Karpas-422 (cell line): ENCODE results near the gene HOXB7. TPM values are rescaled to one million over a fixed set of nuclear protein-coding genes. Genes with fewer than 3 reads are reported as not detected.

ENCODE experiments used
- DNase-seq: peaks from one replicate; pipeline ENCODE4 v3.0.0-alpha.2; 2015
- H2AFZ ChIP-seq: fragments of 200-600 bp; sonication (generic); 2 replicates; pipeline ENCODE4 v1.6.1; 2014; ENCODE audit warnings: antibody characterized with exemption, low read length, mixed read lengths
- H3K27ac ChIP-seq: fragments of 200-600 bp; sonication (generic); 2 replicates; pipeline ENCODE4 v1.5.1; 2014; ENCODE audit warnings: mild to moderate bottlenecking, low read length, moderate library complexity
- H3K27me3 ChIP-seq: fragments of 200-600 bp; sonication (generic); 2 replicates; pipeline ENCODE4 v1.6.1; 2014; ENCODE audit warnings: low read length, mixed read lengths
- H3K36me3 ChIP-seq: fragments of 200-600 bp; sonication (generic); 2 replicates; pipeline ENCODE4 v1.6.1; 2014; ENCODE audit warnings: low read length, mixed read lengths; ENCODE audit not compliant: insufficient read depth
- H3K4me1 ChIP-seq: fragments of 200-600 bp; sonication (generic); 2 replicates; pipeline ENCODE4 v1.6.1; 2014; ENCODE audit warnings: mild to moderate bottlenecking, low read length, mixed read lengths
- H3K4me2 ChIP-seq: fragments of 200-600 bp; sonication (generic); 2 replicates; pipeline ENCODE4 v1.6.1; 2014; ENCODE audit warnings: low read length, low read depth, mild to moderate bottlenecking; ENCODE audit not compliant: poor library complexity, severe bottlenecking
- H3K4me3 ChIP-seq: fragments of 200-600 bp; sonication (generic); 2 replicates; pipeline ENCODE4 v1.5.1; 2014; ENCODE audit warnings: mild to moderate bottlenecking, antibody characterized with exemption, low read length, mixed read lengths
- H3K79me2 ChIP-seq: fragments of 200-600 bp; sonication (generic); 2 replicates; pipeline ENCODE4 v1.6.1; 2014; ENCODE audit warnings: mild to moderate bottlenecking, low read length, mixed read lengths
- H3K9ac ChIP-seq: fragments of 200-600 bp; sonication (generic); 2 replicates; pipeline ENCODE4 v1.6.0; 2014; ENCODE audit warnings: low read length
- H3K9me2 ChIP-seq: fragments of 200-600 bp; sonication (generic), shearing (Covaris generic); replicated peaks from 2 replicates; pipeline ENCODE4 v1.6.0; 2014; ENCODE audit warnings: mild to moderate bottlenecking, low read length, moderate library complexity; ENCODE audit not compliant: insufficient read depth
- H3K9me3 ChIP-seq: fragments of 300-700, 200-600 bp; sonication (generic); 2 replicates; pipeline ENCODE4 v1.6.1; 2014; ENCODE audit warnings: low read length, mixed read lengths
- H4K20me1 ChIP-seq: fragments of 200-600 bp; sonication (generic); 2 replicates; pipeline ENCODE4 v1.6.1; 2014; ENCODE audit warnings: mild to moderate bottlenecking, antibody characterized with exemption, low read length, low read depth; ENCODE audit not compliant: insufficient read depth
- total RNA-seq: library from RNA; depleted of rRNA; stranded (reverse); fragments of >200 nt; shearing (Covaris generic); gene quantifications from 2 replicates; pipeline ENCODE4 v1.2.3, GENCODE V29; 2014; ENCODE audit warnings: low replicate concordance; rRNA removed

The HOXB7 gene
- 9.7 and 12.1 TPM in 2 replicates for total RNA-seq

DNA sequence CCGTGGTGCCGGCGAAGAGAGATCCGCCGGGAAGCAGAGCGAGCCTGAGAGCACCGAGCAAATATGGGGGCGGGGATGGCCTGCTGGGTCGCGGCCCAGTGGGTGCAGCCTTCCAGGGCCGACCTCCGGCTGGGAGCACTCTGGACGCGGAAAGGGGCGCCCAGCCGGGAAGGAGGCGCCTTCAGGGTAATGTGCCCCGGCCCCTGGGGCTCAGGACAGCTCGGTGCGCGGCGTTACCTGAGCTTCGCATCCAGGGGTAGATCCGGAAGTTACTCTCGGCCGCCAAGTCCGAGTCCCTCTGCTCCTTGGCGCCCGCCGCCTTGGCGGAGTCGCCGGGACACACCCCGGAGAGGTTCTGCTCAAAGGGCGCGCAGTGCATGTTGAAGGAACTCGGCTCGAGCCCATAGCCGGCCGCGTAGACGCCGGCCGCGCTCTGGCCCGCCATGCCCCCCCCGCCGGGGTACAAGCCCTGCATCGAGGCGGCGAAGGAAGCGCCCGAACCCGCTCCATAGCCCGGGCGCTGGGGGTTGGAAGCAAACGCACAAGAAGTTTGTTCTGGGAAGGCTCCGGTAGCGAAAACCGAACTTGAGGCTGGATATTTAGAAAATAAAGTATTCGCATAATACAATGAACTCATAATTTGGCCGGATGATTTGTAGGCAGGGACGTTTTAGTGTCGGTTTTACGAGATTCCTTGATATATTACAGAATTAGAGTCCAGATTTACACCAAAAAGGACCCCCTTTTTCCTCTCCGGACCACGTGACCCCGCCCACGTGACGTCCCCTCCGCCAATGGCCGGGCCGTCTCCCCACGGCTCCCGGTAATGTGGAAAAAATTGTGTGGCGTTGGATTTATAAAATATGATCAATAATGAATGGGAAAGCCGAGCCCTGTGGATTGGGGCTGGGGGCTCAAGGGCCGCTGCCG is at the start of gene HOXB7:
Gene HOXB7 (minus strand): TSS at position 736 of the 930 bp plus-strand sequence. CDS start 99 bp downstream, at position 637.
- peak within 1 kb of the TSS; percentile 98 for H3K4me2 ChIP-seq
- no peaks in the 10 kb centered on the region for H3K27me3 ChIP-seq
- H3K4me3 ChIP-seq = peak within 1 kb of the TSS; percentile 82
- H3K9me3 ChIP-seq = no peaks in the 10 kb centered on the region
- peak within 1 kb of the TSS; percentile 82 for H3K27ac ChIP-seq
- H4K20me1 ChIP-seq = no peaks in the 10 kb centered on the region
- H3K9me2 ChIP-seq = no peaks in the 10 kb centered on the region
- peaks cover 45% of the 10 kb centered on the region for H3K4me1 ChIP-seq
- H3K36me3 ChIP-seq = no peaks in the 10 kb centered on the region
- peak within 1 kb of the TSS; percentile 92 for H3K9ac ChIP-seq
- peak; percentile 91 for DNase-seq
- peak within 1 kb of the TSS; percentile 95 for H2AFZ ChIP-seq
- no peaks in the 10 kb centered on the region for H3K79me2 ChIP-seq

DNA sequence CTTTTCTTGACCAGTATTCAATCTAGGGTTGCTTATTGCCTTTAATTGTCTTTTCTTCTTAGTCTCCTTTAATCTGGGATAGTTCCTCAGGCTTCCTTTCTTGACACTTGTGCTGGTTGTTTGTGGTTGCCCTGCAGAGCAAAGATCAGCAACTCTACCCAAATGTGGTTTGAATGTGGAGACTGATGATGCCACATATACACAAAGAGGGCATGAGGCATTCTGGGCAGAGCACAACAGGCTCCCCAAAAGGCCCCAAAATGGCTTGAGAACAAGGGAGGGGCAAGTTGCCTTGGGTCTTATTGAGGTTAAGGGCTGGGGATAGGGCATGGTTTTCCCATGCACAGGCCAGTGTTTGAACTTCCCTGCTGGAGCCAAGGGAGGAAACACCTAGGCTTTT is 45.1 kb upstream of the HOXB7 start:
- Histone ChIP-seq H3K4me2 (no peak overlapping the region), H3K4me3 (no peak overlapping the region), H3K9me2 (no peaks in the 10 kb centered on the region), H3K27ac (no peak overlapping the region), H4K20me1 (no peaks in the 10 kb centered on the region), H3K9me3 (no peaks in the 10 kb centered on the region), H2AFZ (no peak overlapping the region), H3K79me2 (no peaks in the 10 kb centered on the region), H3K4me1 (no peaks in the 10 kb centered on the region), H3K36me3 (no peaks in the 10 kb centered on the region), H3K27me3 (no peaks in the 10 kb centered on the region), H3K9ac (no peak overlapping the region)
- no peak for DNase-seq

DNA sequence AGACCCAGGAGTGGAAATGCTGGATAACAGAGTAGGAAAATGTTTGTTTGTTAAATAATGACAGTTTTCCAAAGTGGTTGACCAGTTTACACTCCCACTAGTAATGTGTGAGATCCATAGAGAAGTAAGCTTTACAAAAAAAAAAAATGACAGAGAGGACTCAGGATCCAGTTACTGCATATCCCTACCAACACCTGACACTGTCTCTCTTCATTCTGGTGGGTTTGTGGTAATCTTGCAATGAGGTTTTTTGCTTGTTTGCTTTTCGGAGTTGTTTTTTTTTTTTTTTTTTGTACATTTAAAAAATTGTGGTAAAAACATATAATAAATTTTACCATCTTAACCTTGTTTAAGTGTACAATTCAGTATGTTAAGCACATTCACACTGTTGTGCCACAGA is 38.9 kb upstream of the HOXB7 start:
- Histone ChIP-seq H3K9me3 (no peaks in the 10 kb centered on the region), H3K9ac (no peak overlapping the region), H4K20me1 (no peaks in the 10 kb centered on the region), H3K4me2 (no peak overlapping the region), H3K79me2 (no peaks in the 10 kb centered on the region), H2AFZ (no peak overlapping the region), H3K27ac (no peak overlapping the region), H3K36me3 (no peaks in the 10 kb centered on the region), H3K27me3 (no peaks in the 10 kb centered on the region), H3K9me2 (no peaks in the 10 kb centered on the region), H3K4me3 (no peak overlapping the region), H3K4me1 (no peaks in the 10 kb centered on the region)
- no peak for DNase-seq

DNA sequence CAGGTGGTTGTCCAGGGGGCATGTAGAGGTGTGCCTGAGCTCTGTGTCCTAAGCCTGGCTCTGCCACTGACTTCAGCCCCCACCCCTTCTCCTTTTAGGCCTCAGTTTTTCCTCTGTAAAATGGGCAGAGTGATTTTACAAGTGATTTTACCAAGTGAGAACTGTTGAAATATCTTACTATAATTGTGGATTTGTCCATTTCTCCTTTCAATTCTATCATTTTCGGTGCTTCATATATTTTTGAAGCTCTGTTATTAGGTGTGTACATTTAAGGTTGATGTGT is 37.1 kb upstream of the HOXB7 start:
- Histone ChIP-seq H3K79me2 (no peaks in the 10 kb centered on the region), H3K4me3 (peak overlapping the region; percentile 50; the same call in 1 of the 2 replicates), H3K27me3 (no peaks in the 10 kb centered on the region), H3K9ac (no peak overlapping the region), H3K4me2 (peak overlapping the region; percentile 54), H4K20me1 (no peaks in the 10 kb centered on the region), H2AFZ (no peak overlapping the region), H3K9me3 (no peaks in the 10 kb centered on the region), H3K9me2 (no peaks in the 10 kb centered on the region), H3K36me3 (no peaks in the 10 kb centered on the region), H3K4me1 (no peaks in the 10 kb centered on the region), H3K27ac (no peak overlapping the region)
- DNase-seq = no peak

DNA sequence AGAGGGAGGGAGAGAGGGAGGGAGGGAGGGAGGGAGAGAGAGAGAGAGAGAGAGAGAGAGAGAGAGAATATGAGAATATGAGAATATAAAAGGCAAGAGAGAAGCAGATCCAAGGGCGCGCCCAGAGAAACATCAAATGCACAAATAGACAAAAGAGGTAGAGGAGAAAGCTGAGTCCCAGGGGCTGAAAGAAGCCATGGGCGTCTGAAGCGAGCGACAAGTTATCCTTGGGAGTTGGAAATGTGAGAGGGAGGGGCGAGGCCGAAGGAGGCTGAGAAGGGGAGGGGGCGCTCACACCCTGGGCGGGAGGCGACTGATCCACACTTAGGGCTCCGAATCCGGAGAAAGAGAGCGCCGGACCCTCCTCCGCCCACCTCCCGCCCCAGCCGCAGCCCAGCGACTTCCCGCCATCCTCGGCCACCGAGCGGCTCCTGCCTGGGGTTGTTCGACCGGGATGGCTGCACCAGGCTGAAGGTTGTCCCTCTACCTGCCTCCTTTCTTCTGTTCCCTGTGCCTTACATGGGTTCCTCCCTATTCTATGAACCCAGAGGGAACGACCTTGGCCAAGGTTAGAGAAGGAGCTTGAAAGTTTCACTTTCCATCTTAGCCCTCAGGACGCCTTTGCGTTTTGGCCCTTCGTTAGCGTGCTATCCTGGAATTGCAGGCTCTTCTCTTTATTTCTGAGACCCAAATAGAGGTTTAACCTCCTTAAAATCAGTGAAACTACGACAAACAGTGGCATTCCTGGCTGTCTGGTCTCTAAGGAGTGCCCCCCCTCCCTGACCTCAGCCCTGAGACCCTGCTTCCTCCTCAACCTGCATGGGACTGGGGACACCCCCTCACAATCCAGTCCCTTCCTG is 36.5 kb upstream of the HOXB7 start:
- Histone ChIP-seq H3K4me2 (peak overlapping the region; percentile 54), H3K9ac (peak overlapping the region; percentile 41), H3K9me2 (no peaks in the 10 kb centered on the region), H3K79me2 (no peaks in the 10 kb centered on the region), H3K36me3 (no peaks in the 10 kb centered on the region), H3K4me3 (peak overlapping the region; percentile 50; the same call in 1 of the 2 replicates), H3K4me1 (no peaks in the 10 kb centered on the region), H3K27me3 (no peaks in the 10 kb centered on the region), H2AFZ (peak overlapping the region; percentile 78; the same call in 1 of the 2 replicates), H4K20me1 (no peaks in the 10 kb centered on the region), H3K9me3 (no peaks in the 10 kb centered on the region), H3K27ac (no peak overlapping the region)
- no peak for DNase-seq

DNA sequence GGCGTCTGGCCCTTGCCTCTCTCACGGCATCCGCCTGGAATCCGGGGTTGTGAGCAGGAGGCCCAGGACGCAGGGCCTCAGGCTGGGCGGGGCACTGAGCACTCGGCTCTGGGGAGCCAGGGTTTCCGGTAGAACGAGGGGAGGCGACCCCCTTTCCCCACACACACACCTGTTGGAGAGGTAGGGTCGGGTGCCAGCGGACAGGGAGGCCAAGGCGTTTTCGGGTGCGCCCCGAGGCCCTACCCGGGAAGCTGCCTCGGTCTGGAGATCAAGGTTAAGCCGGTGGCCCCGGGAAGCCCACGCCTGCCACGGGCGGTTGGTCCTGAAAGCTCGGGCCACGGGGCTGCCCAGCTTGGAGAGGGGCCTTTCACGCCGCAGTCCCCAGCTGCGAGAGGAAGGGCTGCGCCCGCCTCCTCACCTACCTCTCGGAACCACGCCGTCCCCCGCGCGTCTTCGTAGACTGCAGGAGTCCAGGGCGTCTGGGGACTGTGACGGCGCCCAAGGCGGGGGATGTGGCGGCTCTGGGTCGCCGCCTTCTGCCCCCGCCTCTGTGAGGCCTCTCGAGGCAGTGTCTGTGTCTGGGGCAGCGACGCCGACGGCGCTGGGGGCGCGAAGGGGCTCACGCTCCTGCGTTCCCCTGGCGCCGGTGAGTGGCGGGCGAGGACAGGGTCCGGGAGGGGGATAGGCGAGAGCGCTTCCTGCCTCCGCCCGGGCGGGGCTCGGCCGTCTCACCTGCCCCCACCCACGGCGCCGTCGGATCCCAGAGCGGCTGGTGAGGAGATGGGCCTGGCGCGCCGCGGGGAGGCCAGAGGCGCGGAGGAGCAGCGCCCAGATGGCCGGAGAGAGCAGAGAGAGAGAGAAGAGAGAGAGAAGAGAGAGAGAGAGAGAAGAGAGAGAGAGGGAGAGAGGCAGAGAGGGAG is 35.6 kb upstream of the HOXB7 start:
- H4K20me1 ChIP-seq = no peaks in the 10 kb centered on the region
- H3K9me2 ChIP-seq = no peaks in the 10 kb centered on the region
- DNase-seq = no peak
- H3K4me1 ChIP-seq = no peaks in the 10 kb centered on the region
- H2AFZ ChIP-seq = no peak overlapping the region
- no peaks in the 10 kb centered on the region for H3K36me3 ChIP-seq
- no peaks in the 10 kb centered on the region for H3K9me3 ChIP-seq
- no peaks in the 10 kb centered on the region for H3K27me3 ChIP-seq
- H3K79me2 ChIP-seq = no peaks in the 10 kb centered on the region
- H3K4me3 ChIP-seq = no peak overlapping the region
- peak overlapping the region; percentile 54 for H3K4me2 ChIP-seq
- no peak overlapping the region for H3K27ac ChIP-seq
- no peak overlapping the region for H3K9ac ChIP-seq

DNA sequence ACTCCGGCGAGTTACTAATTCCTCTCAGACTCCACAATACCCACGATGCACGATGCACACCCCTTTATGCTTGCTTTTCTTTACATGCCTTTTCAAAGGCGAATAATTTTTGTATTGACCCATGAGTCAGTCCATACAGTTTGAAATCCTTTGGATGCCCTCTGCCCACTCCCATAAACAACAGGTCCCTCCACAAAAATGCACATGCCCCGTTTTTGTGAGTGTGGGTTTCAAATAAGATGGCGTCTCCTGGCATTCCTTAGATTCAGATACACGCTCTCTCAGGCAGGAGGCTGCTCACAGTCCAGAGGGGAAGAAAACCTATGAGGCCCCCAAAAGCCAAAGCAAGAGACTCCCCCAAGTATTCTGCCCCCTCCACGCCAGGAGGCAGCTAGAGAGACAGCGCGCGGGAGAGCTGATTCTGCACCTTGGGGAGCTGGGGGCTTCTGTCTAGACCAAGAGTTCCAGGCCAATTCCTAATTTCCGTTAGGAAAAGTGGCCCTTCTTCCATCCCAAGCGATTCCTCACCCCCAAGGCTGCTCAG is 34.9 kb upstream of the HOXB7 start:
- no peaks in the 10 kb centered on the region for H3K9me2 ChIP-seq
- no peak overlapping the region for H3K4me2 ChIP-seq
- no peak overlapping the region for H3K4me3 ChIP-seq
- H3K79me2 ChIP-seq = no peaks in the 10 kb centered on the region
- H3K27ac ChIP-seq = no peak overlapping the region
- no peak overlapping the region for H2AFZ ChIP-seq
- H3K36me3 ChIP-seq = no peaks in the 10 kb centered on the region
- no peaks in the 10 kb centered on the region for H3K27me3 ChIP-seq
- no peaks in the 10 kb centered on the region for H4K20me1 ChIP-seq
- H3K4me1 ChIP-seq = no peaks in the 10 kb centered on the region
- no peaks in the 10 kb centered on the region for H3K9me3 ChIP-seq
- DNase-seq = no peak
- no peak overlapping the region for H3K9ac ChIP-seq
